Fibroblast of lung (primary cell): ENCODE results near the gene HTR1B. TPM values are rescaled to one million over a fixed set of nuclear protein-coding genes. Genes with fewer than 3 reads are reported as not detected.

Source experiments
- DNase-seq, 2 donors: peaks; one replicate each; pipeline versions ENCODE4 v3.0.0 to v3.0.0-alpha.2; 2010; ENCODE audit warnings: low read depth in 2 of 2
- H2AFZ ChIP-seq: 2 replicates; pipeline ENCODE4 v1.5.1; 2012; ENCODE audit warnings: low read length, control low read depth, inconsistent platforms
- H3K27ac ChIP-seq: 2 replicates; pipeline ENCODE4 v1.5.1; 2011; ENCODE audit warnings: low read length, control low read depth; ENCODE audit not compliant: insufficient read depth
- H3K27me3 ChIP-seq: 2 replicates; pipeline ENCODE4 v1.5.1; 2011; ENCODE audit warnings: mild to moderate bottlenecking, low read length; ENCODE audit not compliant: control insufficient read depth, insufficient read depth
- H3K36me3 ChIP-seq: 2 replicates; pipeline ENCODE4 v1.5.1; 2011; ENCODE audit warnings: low read length; ENCODE audit not compliant: control insufficient read depth, insufficient read depth
- H3K4me1 ChIP-seq: 2 replicates; pipeline ENCODE4 v1.5.1; 2011; ENCODE audit warnings: low read length; ENCODE audit not compliant: control insufficient read depth, insufficient read depth; ENCODE audit errors: extremely low read depth
- H3K4me2 ChIP-seq: 2 replicates; pipeline ENCODE4 v1.5.1; 2011; ENCODE audit warnings: low read length, control low read depth; ENCODE audit not compliant: insufficient read depth; ENCODE audit errors: extremely low read depth
- H3K4me3 ChIP-seq, 4 experiments: fragments of 200-600 bp in 1 of 4; sonication (generic) in 1 of 4; replicated peaks in 1 of 4; 2 replicates each; pipeline ENCODE4 v1.5.1; 2011 to 2016; ENCODE audit warnings: low read length in 4 of 4, low read depth in 3 of 4, mild to moderate bottlenecking in 3 of 4, control low read depth in 2 of 4, inconsistent platforms in 1 of 4, mixed read lengths in 1 of 4; ENCODE audit not compliant: insufficient read depth in 1 of 4; ENCODE audit errors: control extremely low read depth in 1 of 4
- H3K79me2 ChIP-seq: 2 replicates; pipeline ENCODE4 v1.5.1; 2012; ENCODE audit warnings: mild to moderate bottlenecking, low read length, inconsistent platforms; ENCODE audit not compliant: control insufficient read depth, insufficient read depth
- H3K9ac ChIP-seq: 2 replicates; pipeline ENCODE4 v1.5.1; 2011; ENCODE audit warnings: mild to moderate bottlenecking, low read length, control low read depth; ENCODE audit not compliant: insufficient read depth
- H3K9me3 ChIP-seq: 2 replicates; pipeline ENCODE4 v1.5.1; 2012; ENCODE audit warnings: low read depth, low read length; ENCODE audit not compliant: control insufficient read depth, insufficient read depth
- H4K20me1 ChIP-seq: 2 replicates; pipeline ENCODE4 v1.5.1; 2011; ENCODE audit warnings: low read length; ENCODE audit not compliant: control insufficient read depth, insufficient read depth; ENCODE audit errors: extremely low read depth
- EZH2 ChIP-seq: IDR thresholded peaks from 2 replicates; pipeline ENCODE4 v1.5.1; 2012; ENCODE audit warnings: low read length, control low read depth, mild to moderate bottlenecking; ENCODE audit errors: missing control alignments
- polyA plus RNA-seq, 2 donors: library from polyadenylated mRNA; depleted of rRNA in 1 of 2; stranded (reverse) in 1 of 2; unstranded in 1 of 2; fragments of >200 nt; gene quantifications; 2 replicates each; pipeline ENCODE4 v1.2.1, GENCODE V29; 2011 to 2012; ENCODE audit warnings: missing spikeins in 1 of 2
- total RNA-seq: library from RNA; depleted of rRNA; stranded (reverse); fragments of >200 nt; gene quantifications from 2 replicates; pipeline ENCODE4 v1.2.1, GENCODE V29; 2014
- TF ChIP-seq, protein P1 (sequence below), 2 donors: IDR thresholded peaks in 1 of 2; conservative IDR thresholded peaks in 1 of 2; 1 replicate in 1 of 2; 2 replicates in 1 of 2; pipeline ENCODE4 v1.5.1; 2011 to 2012; ENCODE audit warnings: low read length in 2 of 2, control low read depth in 1 of 2, inconsistent platforms in 1 of 2, low read depth in 1 of 2, mild to moderate bottlenecking in 1 of 2

The HTR1B gene
- total and polyA plus RNA-seq, 2 donors (not counting 1 experiment from before 2014, with no cell fraction given), result 0.17 to 1.5 TPM

DNA sequence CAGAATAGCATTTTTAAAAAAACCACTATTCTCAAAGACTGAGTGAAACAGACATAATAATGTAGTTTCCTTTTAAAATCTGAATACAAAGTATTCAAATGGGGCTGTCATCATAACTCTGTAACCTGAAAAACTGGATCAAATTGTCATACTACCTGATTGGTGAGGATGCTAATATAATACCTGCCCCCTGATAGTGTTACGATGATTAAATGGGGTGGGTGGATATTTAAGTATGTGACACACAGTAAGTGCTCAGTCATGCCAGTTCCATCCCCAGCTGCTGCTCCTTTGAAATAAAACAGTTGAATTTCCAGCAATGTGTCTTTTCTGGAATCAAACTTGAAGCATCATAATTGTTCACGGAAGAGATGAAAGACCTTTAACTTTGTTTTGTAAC is 8.9 kb downstream of the HTR1B start:
- Histone ChIP-seq H3K79me2 (no peaks in the 10 kb centered on the region), H3K9ac (no peak overlapping the region), H3K36me3 (no peaks in the 10 kb centered on the region), H3K27me3 (no peaks in the 10 kb centered on the region), H3K4me2 (no peak overlapping the region), H4K20me1 (no peaks in the 10 kb centered on the region), H3K4me3 (no peak overlapping the region), H3K27ac (peak overlapping the region; percentile 10), H2AFZ (no peak overlapping the region), H3K9me3 (no peaks in the 10 kb centered on the region), H3K4me1 (peaks cover 8% of the 10 kb centered on the region)
- no peak for DNase-seq
- TF ChIP-seq EZH2, result no peak
- TF ChIP-seq, protein P1, sequence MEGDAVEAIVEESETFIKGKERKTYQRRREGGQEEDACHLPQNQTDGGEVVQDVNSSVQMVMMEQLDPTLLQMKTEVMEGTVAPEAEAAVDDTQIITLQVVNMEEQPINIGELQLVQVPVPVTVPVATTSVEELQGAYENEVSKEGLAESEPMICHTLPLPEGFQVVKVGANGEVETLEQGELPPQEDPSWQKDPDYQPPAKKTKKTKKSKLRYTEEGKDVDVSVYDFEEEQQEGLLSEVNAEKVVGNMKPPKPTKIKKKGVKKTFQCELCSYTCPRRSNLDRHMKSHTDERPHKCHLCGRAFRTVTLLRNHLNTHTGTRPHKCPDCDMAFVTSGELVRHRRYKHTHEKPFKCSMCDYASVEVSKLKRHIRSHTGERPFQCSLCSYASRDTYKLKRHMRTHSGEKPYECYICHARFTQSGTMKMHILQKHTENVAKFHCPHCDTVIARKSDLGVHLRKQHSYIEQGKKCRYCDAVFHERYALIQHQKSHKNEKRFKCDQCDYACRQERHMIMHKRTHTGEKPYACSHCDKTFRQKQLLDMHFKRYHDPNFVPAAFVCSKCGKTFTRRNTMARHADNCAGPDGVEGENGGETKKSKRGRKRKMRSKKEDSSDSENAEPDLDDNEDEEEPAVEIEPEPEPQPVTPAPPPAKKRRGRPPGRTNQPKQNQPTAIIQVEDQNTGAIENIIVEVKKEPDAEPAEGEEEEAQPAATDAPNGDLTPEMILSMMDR (conservative IDR thresholded peaks at IDR 0.05 in 1 of 2, IDR thresholded peaks at IDR 0.05 in 1 of 2; ENCODE audit: low read depth in 1 of 2, low read length in 2 of 2), result no peak

DNA sequence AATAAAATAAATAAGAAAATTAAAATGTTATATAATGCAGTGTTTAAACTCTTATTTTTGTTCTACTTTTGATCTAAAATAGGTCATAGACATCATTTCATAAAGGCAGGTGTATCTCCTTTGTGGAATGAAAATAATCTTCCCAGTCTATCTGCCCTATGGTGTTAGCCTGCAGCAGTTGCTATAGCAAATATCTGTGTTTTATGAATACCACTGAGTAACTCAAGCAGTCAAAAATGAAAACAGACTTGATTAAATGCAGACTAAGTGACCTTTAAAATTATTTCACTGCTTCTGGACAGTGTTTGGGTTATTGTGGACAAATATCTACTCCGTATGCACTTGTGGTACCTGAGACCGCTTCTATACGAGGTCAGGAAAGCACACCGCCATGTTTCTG is 11.8 kb downstream of the HTR1B start:
- Histone ChIP-seq H2AFZ (no peak overlapping the region), H3K9ac (no peak overlapping the region)
- TF ChIP-seq, protein P1 (conservative IDR thresholded peaks at IDR 0.05 in 1 of 2, IDR thresholded peaks at IDR 0.05 in 1 of 2; ENCODE audit: low read depth in 1 of 2, low read length in 2 of 2), result no peak
- TF ChIP-seq EZH2, result no peak

DNA sequence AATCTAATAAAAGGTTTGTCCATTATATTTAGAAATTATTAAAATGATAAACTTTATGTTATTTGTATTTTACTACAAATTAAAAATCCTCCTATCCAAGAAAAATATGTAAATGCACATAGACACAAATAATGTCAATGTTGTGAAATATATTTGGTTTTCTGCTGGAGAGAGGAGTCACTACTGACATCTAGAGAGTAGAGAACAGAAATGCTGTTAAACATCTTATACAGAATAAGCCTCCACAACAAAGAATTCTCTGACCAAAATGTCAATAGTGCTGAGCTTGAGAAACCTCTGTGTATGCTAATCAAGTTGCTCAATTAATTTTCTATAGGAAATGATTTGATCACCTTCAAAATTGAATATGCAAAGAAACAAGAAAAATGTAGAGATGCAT is 12.4 kb downstream of the HTR1B start:
- Histone ChIP-seq H3K27me3 (no peaks in the 10 kb centered on the region), H4K20me1 (no peaks in the 10 kb centered on the region), H3K4me1 (peaks cover 3% of the 10 kb centered on the region), H2AFZ (no peak overlapping the region), H3K9ac (no peak overlapping the region), H3K4me2 (no peak overlapping the region), H3K79me2 (no peaks in the 10 kb centered on the region), H3K36me3 (no peaks in the 10 kb centered on the region), H3K4me3 (no peak overlapping the region), H3K9me3 (no peaks in the 10 kb centered on the region), H3K27ac (no peak overlapping the region)
- peak in 1 of 2 donors; percentile 44 for DNase-seq
- no peak for TF ChIP-seq EZH2
- TF ChIP-seq, protein P1 (conservative IDR thresholded peaks at IDR 0.05 in 1 of 2, IDR thresholded peaks at IDR 0.05 in 1 of 2; ENCODE audit: low read depth in 1 of 2, low read length in 2 of 2), result peak; percentile 24 to 25

More for the DNA sequence above, 11.8 kb downstream of the HTR1B start:
- DNase-seq, result peak in 1 of 2 donors; percentile 45
- Histone ChIP-seq H3K36me3 (no peaks in the 10 kb centered on the region), H3K9me3 (no peaks in the 10 kb centered on the region), H4K20me1 (no peaks in the 10 kb centered on the region), H3K27ac (no peak overlapping the region), H3K4me1 (peaks cover 7% of the 10 kb centered on the region), H3K79me2 (no peaks in the 10 kb centered on the region), H3K4me2 (no peak overlapping the region), H3K27me3 (no peaks in the 10 kb centered on the region), H3K4me3 (no peak overlapping the region)
